ENCODE results near the gene ALCAM.
"Not testable (repeated sequence)": the region's sequence is repeated elsewhere in the genome, so short reads cannot be mapped to it uniquely, and the experiment has no call there.

ALCAM gene

GRCh38 chr3:105537371-105538080 is 170.8 kb downstream of the ALCAM start:
- DNase-seq: no peak

GRCh38 chr3:105538483-105538882 is 171.8 kb downstream of the ALCAM start:
- no peak for DNase-seq

DNA sequence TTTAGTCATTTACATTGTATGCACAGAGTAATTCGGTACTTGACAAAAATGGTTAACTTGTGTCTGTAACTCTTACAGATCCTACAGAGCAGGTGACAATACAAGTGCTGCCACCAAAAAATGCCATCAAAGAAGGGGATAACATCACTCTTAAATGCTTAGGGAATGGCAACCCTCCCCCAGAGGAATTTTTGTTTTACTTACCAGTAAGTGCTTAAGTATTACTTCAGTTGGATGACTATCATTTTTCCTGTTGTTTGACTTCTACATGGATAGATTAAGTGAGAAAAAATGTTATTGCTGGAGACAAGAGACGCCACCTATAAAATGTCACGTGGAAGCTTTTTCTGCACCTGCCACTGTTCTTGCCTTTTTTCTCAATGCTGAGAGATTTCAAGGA is 173.2 kb downstream of the ALCAM start:
- DNase-seq: no peak

DNA sequence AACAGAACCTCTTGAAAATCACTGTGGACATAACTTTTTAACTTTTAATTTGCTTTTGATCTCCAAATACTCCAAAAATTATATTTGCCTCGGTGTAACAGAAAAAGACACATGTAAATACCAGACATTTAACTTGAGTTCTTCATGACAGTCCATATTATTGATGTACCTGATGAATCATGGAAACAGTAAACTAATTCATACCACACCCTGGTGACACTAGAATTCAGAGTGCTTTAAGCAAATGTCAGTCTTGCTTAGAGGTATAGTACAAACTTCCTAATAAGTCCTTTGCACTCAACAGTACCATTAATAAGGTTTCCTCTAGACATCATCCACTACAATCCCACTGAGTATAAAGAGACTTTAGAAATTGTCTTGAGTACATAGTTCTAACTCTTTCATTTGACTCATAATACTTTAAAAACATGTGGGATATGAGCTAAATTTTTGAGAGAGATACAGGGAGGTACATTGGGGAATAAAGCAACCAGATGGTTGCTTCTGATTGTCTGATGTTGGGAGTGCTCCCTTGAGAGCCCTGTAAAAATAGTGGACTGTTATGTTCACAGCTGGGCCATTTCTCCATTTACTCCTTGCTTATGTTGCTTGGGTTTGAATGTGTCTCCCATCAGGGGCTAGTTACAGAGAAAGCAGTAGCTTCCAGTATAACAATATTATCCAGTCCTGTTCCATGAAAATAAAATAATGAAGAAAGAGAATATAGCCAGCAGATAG is 175.7 kb downstream of the ALCAM start:
- DNase-seq: no peak

DNA sequence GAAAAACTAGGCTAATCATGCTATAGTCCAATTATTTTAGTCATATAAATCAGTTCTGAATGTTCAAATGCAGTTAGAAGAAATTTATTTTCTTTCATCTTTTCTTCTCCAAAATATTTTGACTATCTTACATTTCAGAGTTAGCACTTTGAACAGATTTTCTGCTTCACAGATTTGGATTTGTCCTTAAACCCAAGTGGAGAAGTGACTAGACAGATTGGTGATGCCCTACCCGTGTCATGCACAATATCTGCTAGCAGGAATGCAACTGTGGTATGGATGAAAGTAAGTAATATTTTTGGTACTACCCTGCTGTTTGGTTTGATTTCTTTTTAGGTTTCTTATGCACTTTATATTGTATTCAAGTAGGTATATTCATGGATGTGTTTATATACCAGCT is 178.3 kb downstream of the ALCAM start:
- DNase-seq: no peak

DNA sequence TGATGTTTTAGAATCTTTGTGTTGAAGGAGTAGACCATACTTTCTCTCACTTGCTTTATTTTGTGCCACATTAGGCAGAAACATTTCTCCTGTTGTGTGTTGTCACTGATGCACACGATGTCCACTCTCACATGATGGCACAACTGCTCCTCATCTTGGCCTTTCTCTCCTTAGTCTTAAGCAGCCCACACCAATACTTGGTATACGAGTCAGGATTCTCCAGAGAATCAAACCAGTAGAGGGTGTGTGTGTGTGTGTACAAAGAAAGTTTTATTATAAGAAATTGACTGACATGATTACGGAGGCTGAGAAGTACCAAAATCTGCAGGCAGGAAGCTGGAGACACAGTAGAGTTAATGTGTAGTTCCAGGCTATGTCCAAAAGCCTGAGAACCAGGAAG is 187.1 kb downstream of the ALCAM start:
- DNase-seq: no peak

- DNase-seq: no peak
Observed at GRCh38 chr3:105555206-105555605, 188.5 kb downstream of the ALCAM start.

GRCh38 chr3:105559856-105560255 is 193.1 kb downstream of the ALCAM start:
- no peak for DNase-seq

- no peak for DNase-seq
Observed at GRCh38 chr3:105561876-105562275, 195.2 kb downstream of the ALCAM start.

GRCh38 chr3:105564546-105565288 is 198.0 kb downstream of the ALCAM start:
- no peak for DNase-seq

DNA sequence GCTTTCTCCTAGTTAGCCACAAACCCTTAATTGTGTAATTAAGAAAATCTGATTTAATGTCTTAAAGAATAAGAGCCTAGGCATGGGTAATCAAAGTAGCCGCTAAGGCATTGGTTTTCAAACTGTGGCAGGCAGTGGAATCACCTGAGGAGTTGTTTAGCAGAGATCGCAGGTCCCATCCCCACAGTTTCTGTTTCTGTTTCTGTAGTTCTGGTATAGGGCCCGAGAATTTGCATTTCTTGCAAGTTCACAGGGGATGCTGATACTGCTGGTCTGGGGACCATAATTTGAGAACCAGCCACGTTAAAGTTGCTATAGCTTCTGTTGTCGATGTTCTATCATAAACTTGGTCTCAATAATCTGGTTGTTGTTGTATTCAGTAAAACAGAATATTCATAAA is 204.3 kb downstream of the ALCAM start:
- DNase-seq: no peak

DNA sequence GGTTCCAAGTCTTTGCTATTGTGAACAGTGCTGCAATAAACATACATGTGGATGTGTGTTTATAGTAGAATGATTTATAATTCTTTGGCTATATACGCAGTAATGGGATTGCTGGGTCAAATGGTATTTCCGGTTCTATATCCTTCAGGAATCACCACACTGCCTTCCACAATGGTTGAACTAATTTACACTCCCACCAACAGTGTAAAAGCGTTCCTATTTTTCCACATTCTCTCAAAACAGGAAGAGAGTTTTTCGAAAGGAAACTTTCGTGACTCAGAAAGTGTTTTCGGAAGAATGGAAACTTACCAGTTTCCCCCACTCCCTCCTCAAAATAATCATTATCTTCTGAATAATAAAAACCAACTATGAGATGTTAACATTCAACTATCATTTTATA is 205.8 kb downstream of the ALCAM start:
- DNase-seq: no peak

GRCh38 chr3:105579439-105579838 is 212.7 kb downstream of the ALCAM start:
- no peak for DNase-seq

DNA sequence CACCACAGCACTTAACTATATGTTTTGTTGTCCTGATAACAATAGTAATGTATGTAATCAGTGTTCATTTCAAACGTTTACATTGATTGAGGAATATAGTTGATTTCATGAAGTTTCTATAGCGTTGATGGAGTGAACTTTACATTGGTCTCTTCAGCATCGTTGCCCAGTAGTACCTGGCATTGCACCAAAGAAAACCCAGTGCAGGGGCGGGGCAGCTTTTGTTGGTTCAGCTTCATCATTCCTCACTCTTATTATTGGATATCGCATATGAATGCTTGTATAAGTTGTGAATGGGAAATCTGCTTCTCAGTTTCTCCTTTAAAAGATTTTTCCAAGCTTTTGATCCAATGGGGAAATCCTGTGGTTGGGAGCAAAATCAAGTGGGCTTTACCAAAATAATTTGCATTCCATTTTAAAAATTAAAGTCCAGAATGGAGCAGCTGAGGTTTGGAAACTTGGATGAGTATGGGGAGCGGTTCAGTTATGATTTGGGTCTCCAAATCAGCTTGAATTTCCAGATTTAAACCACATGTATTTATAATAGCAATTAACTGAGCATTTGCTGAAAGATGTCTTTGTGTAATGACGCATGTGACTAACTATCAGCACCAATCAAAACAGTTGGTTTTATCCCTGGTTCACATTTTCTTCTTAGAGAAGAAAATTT is 213.7 kb downstream of the ALCAM start:
- no peak for DNase-seq

DNA sequence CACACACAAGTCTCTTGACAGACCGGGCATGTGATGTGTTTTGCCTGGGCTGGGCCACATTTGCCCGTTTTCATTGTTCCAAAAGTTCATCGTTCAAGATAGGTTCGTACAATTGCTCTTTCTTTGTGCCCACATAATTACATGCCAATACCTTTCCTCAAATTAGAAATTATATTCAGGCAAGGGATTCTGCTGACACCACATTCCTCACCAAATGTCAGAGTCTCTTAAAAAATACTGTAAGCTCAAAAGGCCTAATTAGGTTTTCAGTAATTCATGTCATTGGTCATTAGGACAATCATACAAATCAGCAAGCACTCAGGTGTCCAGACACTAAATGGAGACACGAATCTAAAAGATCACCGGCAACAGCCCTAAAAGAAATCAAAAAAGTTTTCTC is 215.3 kb downstream of the ALCAM start:
- no peak for DNase-seq

DNA sequence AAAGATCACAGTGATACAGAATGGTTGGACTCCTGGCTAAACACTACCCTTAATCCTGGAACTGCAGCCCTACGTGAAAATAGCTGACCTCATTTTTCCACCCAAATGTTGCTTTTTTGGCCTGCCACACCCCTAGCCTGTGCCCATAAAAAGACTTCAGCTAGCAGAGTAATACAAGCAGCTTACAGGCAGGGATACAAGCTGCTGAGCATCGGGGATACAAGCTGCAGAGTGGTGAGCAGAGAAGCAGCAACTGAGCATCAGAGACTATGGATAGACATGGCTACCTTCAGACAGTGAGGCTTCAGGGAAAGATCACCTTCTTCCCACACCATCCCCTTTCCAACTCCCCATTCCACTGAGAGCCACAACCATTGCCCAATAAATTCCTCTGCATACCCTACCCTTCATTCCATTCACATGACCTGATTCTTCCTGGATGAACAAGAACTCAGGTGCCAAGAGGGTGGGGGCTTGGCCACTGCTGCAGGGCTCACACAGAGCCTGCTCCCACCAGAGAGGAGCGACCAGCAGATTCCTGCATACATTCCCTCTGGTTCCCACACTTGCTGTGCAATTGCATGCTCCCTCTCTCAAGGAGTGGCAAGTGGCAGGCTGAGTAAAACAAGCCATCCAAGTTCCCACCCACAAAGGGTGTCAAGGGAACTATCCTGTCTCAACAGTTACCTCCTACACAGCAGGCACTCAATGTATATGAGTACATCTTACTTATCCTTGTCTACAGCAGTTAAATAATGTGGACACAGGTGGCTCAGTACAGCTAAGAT is 217.5 kb downstream of the ALCAM start:
- DNase-seq: no peak

DNA sequence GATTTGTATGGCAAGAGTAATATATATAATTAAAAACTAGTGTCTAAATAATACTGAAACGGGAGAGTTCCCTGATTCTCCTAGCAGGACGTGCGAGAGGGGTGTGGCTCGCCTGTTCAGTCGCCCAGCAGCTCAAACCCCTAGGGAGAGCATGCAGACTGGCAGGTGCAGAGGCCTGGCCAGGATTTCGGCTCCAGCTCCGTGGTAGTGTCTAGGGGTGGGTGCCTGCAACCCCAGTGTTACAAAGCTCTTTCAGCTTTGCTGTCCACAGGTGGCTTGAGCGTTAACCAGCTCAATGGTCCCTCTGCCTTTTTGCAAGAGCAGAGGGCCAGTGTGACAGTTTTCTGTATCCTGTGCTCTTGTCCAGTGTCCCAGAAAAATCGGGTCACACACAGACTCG is 226.6 kb downstream of the ALCAM start:
- no peak for DNase-seq

GRCh38 chr3:105594219-105594618 is 227.5 kb downstream of the ALCAM start:
- peak; percentile 11 for DNase-seq

GRCh38 chr3:105598042-105598796 is 231.5 kb downstream of the ALCAM start:
- DNase-seq: no peak

DNA sequence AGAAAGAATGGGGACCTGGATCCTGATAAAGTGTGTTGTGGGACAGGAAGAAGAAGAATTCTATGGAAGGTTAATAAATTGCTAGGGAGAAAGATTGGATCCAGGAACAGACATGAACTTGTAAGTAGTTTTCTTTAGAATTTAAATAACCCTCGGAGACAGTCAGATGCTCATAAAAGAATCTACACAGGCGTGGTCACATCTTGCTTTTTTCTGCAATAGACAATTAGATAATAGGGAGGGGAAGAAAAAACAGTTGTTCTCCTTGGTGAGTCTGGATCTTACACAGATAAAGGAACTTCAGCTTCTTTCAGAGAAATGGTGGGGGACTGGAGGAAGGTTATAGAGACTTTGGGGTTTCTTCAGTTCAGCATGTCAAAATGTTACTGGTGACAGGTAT is 232.6 kb downstream of the ALCAM start:
- DNase-seq: no peak

GRCh38 chr3:105601756-105602155 is 235.0 kb downstream of the ALCAM start:
- not testable (repeated sequence) for DNase-seq

GRCh38 chr3:105602286-105602685 is 235.6 kb downstream of the ALCAM start:
- DNase-seq: not testable (repeated sequence)
